ENCODE measurements around the gene ERP44.

ERP44 gene

GRCh38 chr9:100131216-100131615, 32.4 kb upstream of the ERP44 start:
- no peak for TF ChIP-seq CTCF (IDR thresholded peaks at IDR 0.05; ENCODE audit: control insufficient read depth, extremely low read depth, insufficient read depth)
- no peak for DNase-seq (ENCODE audit: low read depth)
- no peak overlapping the region for H3K4me3 ChIP-seq (ENCODE audit: low read depth, low read length)

- no peak for DNase-seq (ENCODE audit: low read depth)
- no peak for TF ChIP-seq CTCF (IDR thresholded peaks at IDR 0.05; ENCODE audit: control insufficient read depth, extremely low read depth, insufficient read depth)
These were observed 31.0 kb upstream of the ERP44 start for GRCh38 chr9:100129772-100130171.

GRCh38 chr9:100126423-100126822, 27.6 kb upstream of the ERP44 start:
- no peak for TF ChIP-seq CTCF (IDR thresholded peaks at IDR 0.05; ENCODE audit: control insufficient read depth, extremely low read depth, insufficient read depth)
- DNase-seq (ENCODE audit: low read depth), result no peak

More at GRCh38 chr9:100129772-100130171, 31.0 kb upstream of the ERP44 start:
- no peak overlapping the region for H3K4me3 ChIP-seq (ENCODE audit: low read depth, low read length)

GRCh38 chr9:100125910-100126309, 27.1 kb upstream of the ERP44 start:
- no peak overlapping the region for H3K4me3 ChIP-seq (ENCODE audit: low read depth, low read length)
- no peak for DNase-seq (ENCODE audit: low read depth)
- TF ChIP-seq CTCF (IDR thresholded peaks at IDR 0.05; ENCODE audit: control insufficient read depth, extremely low read depth, insufficient read depth), result no peak

More at GRCh38 chr9:100126423-100126822, 27.6 kb upstream of the ERP44 start:
- no peak overlapping the region for H3K4me3 ChIP-seq (ENCODE audit: low read depth, low read length)

- DNase-seq (ENCODE audit: low read depth), result peak; percentile 47
- H3K4me3 ChIP-seq (ENCODE audit: low read depth, low read length), result no peak overlapping the region
- TF ChIP-seq CTCF (IDR thresholded peaks at IDR 0.05; ENCODE audit: control insufficient read depth, extremely low read depth, insufficient read depth), result no peak
These were observed 26.4 kb upstream of the ERP44 start for GRCh38 chr9:100125236-100125635.

- no peak for TF ChIP-seq CTCF (IDR thresholded peaks at IDR 0.05; ENCODE audit: control insufficient read depth, extremely low read depth, insufficient read depth)
- DNase-seq (ENCODE audit: low read depth), result no peak
- no peak overlapping the region for H3K4me3 ChIP-seq (ENCODE audit: low read depth, low read length)
These were observed 21.5 kb upstream of the ERP44 start for GRCh38 chr9:100120286-100120685.

GRCh38 chr9:100117316-100117715, 18.5 kb upstream of the ERP44 start:
- DNase-seq (ENCODE audit: low read depth), result no peak
- H3K4me3 ChIP-seq (ENCODE audit: low read depth, low read length), result no peak overlapping the region
- TF ChIP-seq CTCF (IDR thresholded peaks at IDR 0.05; ENCODE audit: control insufficient read depth, extremely low read depth, insufficient read depth), result no peak

Data from LNCaP clone FGC (cell line).